Skeletal muscle tissue (tissue), 4 donors: ENCODE results near the gene FBXO22. TPM values are rescaled to one million over a fixed set of nuclear protein-coding genes. Genes with fewer than 3 reads are reported as not detected.
A peak's percentile ranks its signal among the peaks of the same experiment; 100 is the strongest.
"Not testable (repeated sequence)": the region's sequence is repeated elsewhere in the genome, so short reads cannot be mapped to it uniquely, and the experiment has no call there.

Experiments used
- H3K27ac ChIP-seq: one replicate; pipeline ENCODE4 v1.7.0; 2013; ENCODE audit warnings: mild to moderate bottlenecking, low read depth, low read length, inconsistent platforms
- H3K27me3 ChIP-seq, 3 donors: one replicate each; pipeline ENCODE4 v1.7.0; 2013; ENCODE audit warnings: low read length in 3 of 3; ENCODE audit not compliant: control insufficient read depth in 3 of 3, insufficient read depth in 3 of 3
- H3K36me3 ChIP-seq, 3 donors: one replicate each; pipeline ENCODE4 v1.7.0; 2013; ENCODE audit warnings: low read length in 3 of 3; ENCODE audit not compliant: control insufficient read depth in 3 of 3, insufficient read depth in 3 of 3
- H3K4me1 ChIP-seq, 3 donors: one replicate each; pipeline ENCODE4 v1.7.0; 2013; ENCODE audit warnings: low read length in 3 of 3, mild to moderate bottlenecking in 3 of 3; ENCODE audit not compliant: control insufficient read depth in 3 of 3, insufficient read depth in 3 of 3
- H3K4me3 ChIP-seq, 3 donors: one replicate each; pipeline ENCODE4 v1.7.0; 2013; ENCODE audit warnings: low read length in 3 of 3
- H3K9ac ChIP-seq, 3 donors: one replicate each; pipeline ENCODE4 v1.7.0; 2013; ENCODE audit warnings: low read length in 3 of 3, mild to moderate bottlenecking in 3 of 3, moderate library complexity in 2 of 3, low read depth in 1 of 3
- H3K9me3 ChIP-seq, 3 donors: one replicate each; pipeline ENCODE4 v1.7.0; 2013; ENCODE audit warnings: low read length in 3 of 3; ENCODE audit not compliant: control insufficient read depth in 3 of 3
- total RNA-seq: library from RNA; depleted of rRNA; stranded (reverse); fragments of >200 nt; gene quantifications from one replicate; pipeline ENCODE4 v1.2.3, GENCODE V29; 2014
- donor health status: Osteomylitis.

Gene FBXO22
- 9.9 TPM for total RNA-seq

GRCh38 chr15:75903331-75904239 lies at the start of gene FBXO22:
TSS of gene FBXO22 (plus strand) at chr15:75903878. CDS start at chr15:75903964, 86 bp downstream.
- no peaks in the 10 kb centered on the region for H3K9me3 ChIP-seq

GRCh38 chr15:75857886-75858285 lies 45.8 kb upstream of the FBXO22 start:
- Histone ChIP-seq H3K9me3 (no peaks in the 10 kb centered on the region), H3K27ac (no peak overlapping the region), H3K9ac (no peak overlapping the region), H3K4me3 (no peak overlapping the region), H3K4me1 (peaks cover 0 to 5% (median 3%) of the 10 kb centered on the region in 3 donors), H3K36me3 (peaks cover 2 to 5% (median 5%) of the 10 kb centered on the region in 3 donors), H3K27me3 (no peaks in the 10 kb centered on the region)

More at GRCh38 chr15:75903331-75904239, at the start of gene FBXO22:
- H3K27me3 ChIP-seq: no peaks in the 10 kb centered on the region
- peak within 1 kb of the TSS; percentile 76 for H3K27ac ChIP-seq
- H3K4me1 ChIP-seq: peaks cover 4 to 29% (median 5%) of the 10 kb centered on the region in 3 donors
- H3K36me3 ChIP-seq: peaks cover 0 to 10% (median 4%) of the 10 kb centered on the region in 3 donors
- peak within 1 kb of the TSS; percentile 84 to 94 (median 86) for H3K9ac ChIP-seq
- peak within 1 kb of the TSS; percentile 84 to 98 (median 90) for H3K4me3 ChIP-seq

- no peaks in the 10 kb centered on the region for H3K27me3 ChIP-seq
Observed at GRCh38 chr15:75861750-75862402, 41.8 kb upstream of the FBXO22 start.

GRCh38 chr15:75862796-75863195 lies 40.9 kb upstream of the FBXO22 start:
- Histone ChIP-seq H3K9ac (no peak overlapping the region), H3K27me3 (no peaks in the 10 kb centered on the region), H3K4me3 (no peak overlapping the region), H3K27ac (no peak overlapping the region), H3K9me3 (no peaks in the 10 kb centered on the region), H3K36me3 (peaks cover 0 to 3% (median 0%) of the 10 kb centered on the region in 3 donors), H3K4me1 (peaks cover 0 to 5% (median 3%) of the 10 kb centered on the region in 3 donors)

More at GRCh38 chr15:75861750-75862402, 41.8 kb upstream of the FBXO22 start:
- Histone ChIP-seq H3K27ac (no peak overlapping the region), H3K36me3 (peaks cover 0 to 3% (median 0%) of the 10 kb centered on the region in 3 donors), H3K9me3 (no peaks in the 10 kb centered on the region), H3K4me3 (peak overlapping the region in 1 of 3 donors; percentile 27), H3K9ac (no peak overlapping the region), H3K4me1 (peaks cover 0 to 5% (median 3%) of the 10 kb centered on the region in 3 donors)

GRCh38 chr15:75864213-75865059 lies 39.2 kb upstream of the FBXO22 start:
- Histone ChIP-seq H3K27ac (no peak overlapping the region), H3K9me3 (no peaks in the 10 kb centered on the region), H3K36me3 (peaks cover 0 to 3% (median 0%) of the 10 kb centered on the region in 3 donors), H3K4me3 (no peak overlapping the region), H3K4me1 (peaks cover 0 to 5% (median 3%) of the 10 kb centered on the region in 3 donors), H3K9ac (no peak overlapping the region), H3K27me3 (no peaks in the 10 kb centered on the region)

- not testable (repeated sequence) for H3K9me3 ChIP-seq, H3K27ac ChIP-seq, H3K36me3 ChIP-seq, H3K9ac ChIP-seq, H3K4me3 ChIP-seq, H3K4me1 ChIP-seq, H3K27me3 ChIP-seq
Observed at GRCh38 chr15:75866045-75866444, 37.6 kb upstream of the FBXO22 start.

- Histone ChIP-seq H3K9ac (no peak overlapping the region), H3K36me3 (peaks cover 0 to 7% (median 0%) of the 10 kb centered on the region in 3 donors), H3K9me3 (no peaks in the 10 kb centered on the region), H3K4me1 (peaks cover 0 to 1% (median 0%) of the 10 kb centered on the region in 3 donors), H3K27ac (no peak overlapping the region), H3K4me3 (no peak overlapping the region), H3K27me3 (no peaks in the 10 kb centered on the region)
Observed at GRCh38 chr15:75866916-75867315, 36.8 kb upstream of the FBXO22 start.

- H3K27ac ChIP-seq: no peak overlapping the region
- H3K4me1 ChIP-seq: no peaks in the 10 kb centered on the region
- H3K9ac ChIP-seq: no peak overlapping the region
- H3K36me3 ChIP-seq: peaks cover 0 to 5% (median 0%) of the 10 kb centered on the region in 3 donors
- H3K9me3 ChIP-seq: no peaks in the 10 kb centered on the region
- H3K27me3 ChIP-seq: no peaks in the 10 kb centered on the region
- no peak overlapping the region for H3K4me3 ChIP-seq
Observed at GRCh38 chr15:75867449-75867848, 36.2 kb upstream of the FBXO22 start.

GRCh38 chr15:75868019-75868418 lies 35.7 kb upstream of the FBXO22 start:
- Histone ChIP-seq H3K9me3 (no peaks in the 10 kb centered on the region), H3K27me3 (no peaks in the 10 kb centered on the region)

More at GRCh38 chr15:75868019-75868418, 35.7 kb upstream of the FBXO22 start:
- Histone ChIP-seq H3K36me3 (peaks cover 0 to 5% (median 0%) of the 10 kb centered on the region in 3 donors), H3K4me3 (no peak overlapping the region), H3K9ac (no peak overlapping the region), H3K27ac (no peak overlapping the region), H3K4me1 (no peaks in the 10 kb centered on the region)
